HL-60 (cell line): Measurements from ENCODE around the gene IQCE.

ENCODE experiments used
- DNase-seq, 2 experiments: peaks; one replicate each; pipeline ENCODE4 v3.0.0-alpha.2; 2010 to 2020; ENCODE audit warnings: low read depth in 1 of 2, low spot score in 1 of 2
- H3K27ac ChIP-seq: fragments of 250-450 bp; sonication (Bioruptor Pico); replicated peaks from 2 replicates; pipeline ENCODE4 v1.5.1; 2020; ENCODE audit warnings: mild to moderate bottlenecking, moderate library complexity
- H3K27me3 ChIP-seq: fragments of 250-450 bp; sonication (Bioruptor Pico); 2 replicates; pipeline ENCODE4 v1.5.1; 2021; ENCODE audit warnings: mild to moderate bottlenecking, moderate library complexity; ENCODE audit not compliant: insufficient read depth, poor library complexity, severe bottlenecking
- H3K4me3 ChIP-seq: replicated peaks from 2 replicates; pipeline ENCODE4 v1.5.1; 2011; ENCODE audit warnings: mild to moderate bottlenecking, control low read depth, low read length; ENCODE audit not compliant: insufficient read depth
- CTCF ChIP-seq: IDR thresholded peaks from one replicate; pipeline ENCODE4 v1.5.1; 2011; ENCODE audit warnings: low read length, control low read depth, inconsistent platforms; ENCODE audit not compliant: insufficient read depth
- GABPA ChIP-seq: IDR thresholded peaks from 2 replicates; pipeline ENCODE4 v1.6.1; 2012; ENCODE audit warnings: low read depth
- POLR2AphosphoS5 ChIP-seq: IDR thresholded peaks from 2 replicates; pipeline ENCODE4 v1.6.1; 2012; ENCODE audit warnings: low read depth
- REST ChIP-seq: IDR thresholded peaks from 2 replicates; pipeline ENCODE4 v1.6.1; 2012; ENCODE audit warnings: low read depth; ENCODE audit not compliant: insufficient replicate concordance
- SPI1 ChIP-seq: IDR thresholded peaks from 2 replicates; pipeline ENCODE4 v1.6.1; 2012; ENCODE audit warnings: low read depth, mild to moderate bottlenecking, borderline replicate concordance

Gene IQCE

GRCh38 chr7:2611922-2612321, 53.1 kb downstream of the IQCE start:
- H3K4me3 ChIP-seq, result no peak overlapping the region
- TF ChIP-seq GABPA, result no peak
- no peak for TF ChIP-seq CTCF
- no peak for TF ChIP-seq SPI1
- TF ChIP-seq REST, result no peak
- no peak for TF ChIP-seq POLR2AphosphoS5
- no peaks in the 10 kb centered on the region for H3K27me3 ChIP-seq
- H3K27ac ChIP-seq, result no peak overlapping the region
- no peak for DNase-seq

- Histone ChIP-seq H3K27ac (no peak overlapping the region), H3K27me3 (no peaks in the 10 kb centered on the region), H3K4me3 (no peak overlapping the region)
- TF ChIP-seq GABPA, result no peak
- TF ChIP-seq REST, result no peak
- DNase-seq, result no peak
Measured at GRCh38 chr7:2612445-2613097, 53.8 kb downstream of the IQCE start.

GRCh38 chr7:2613098-2613930, 54.5 kb downstream of the IQCE start:
- no peak for DNase-seq
- TF ChIP-seq SPI1 (no peak), REST (no peak), POLR2AphosphoS5 (no peak), CTCF (no peak), GABPA (no peak)
- no peaks in the 10 kb centered on the region for H3K27me3 ChIP-seq
- H3K4me3 ChIP-seq, result no peak overlapping the region
- no peak overlapping the region for H3K27ac ChIP-seq
